ENCODE results near the gene CTBP2. TPM values are rescaled to one million over a fixed set of nuclear protein-coding genes. Genes with fewer than 3 reads are reported as not detected.

The CTBP2 gene
- polyA plus RNA-seq, result 64.4 to 116 TPM (median 76.0 TPM) in 3 replicates
- polyA plus RNA-seq (2011; ENCODE audit: low read depth), result 23.8 TPM
- polyA plus RNA-seq (2011; cell fraction: cytosol; rRNA removed), result 65.8 and 80.6 TPM in 2 replicates
- 92.7 and 95.9 TPM in 2 replicates for polyA plus RNA-seq (2011; cell fraction: nucleus; rRNA removed)
- polyA plus RNA-seq (2012; ENCODE audit: low replicate concordance), result 37.8 and 86.0 TPM in 2 replicates
- polyA minus RNA-seq, result 78.7 to 223 TPM (median 113 TPM) in 3 replicates
- 139 TPM for polyA minus RNA-seq (2011; cell fraction: cytosol; rRNA and poly(A)+ RNA removed)
- polyA minus RNA-seq (2011; cell fraction: nucleus; rRNA and poly(A)+ RNA removed), result 72.5 and 86.6 TPM in 2 replicates

DNA sequence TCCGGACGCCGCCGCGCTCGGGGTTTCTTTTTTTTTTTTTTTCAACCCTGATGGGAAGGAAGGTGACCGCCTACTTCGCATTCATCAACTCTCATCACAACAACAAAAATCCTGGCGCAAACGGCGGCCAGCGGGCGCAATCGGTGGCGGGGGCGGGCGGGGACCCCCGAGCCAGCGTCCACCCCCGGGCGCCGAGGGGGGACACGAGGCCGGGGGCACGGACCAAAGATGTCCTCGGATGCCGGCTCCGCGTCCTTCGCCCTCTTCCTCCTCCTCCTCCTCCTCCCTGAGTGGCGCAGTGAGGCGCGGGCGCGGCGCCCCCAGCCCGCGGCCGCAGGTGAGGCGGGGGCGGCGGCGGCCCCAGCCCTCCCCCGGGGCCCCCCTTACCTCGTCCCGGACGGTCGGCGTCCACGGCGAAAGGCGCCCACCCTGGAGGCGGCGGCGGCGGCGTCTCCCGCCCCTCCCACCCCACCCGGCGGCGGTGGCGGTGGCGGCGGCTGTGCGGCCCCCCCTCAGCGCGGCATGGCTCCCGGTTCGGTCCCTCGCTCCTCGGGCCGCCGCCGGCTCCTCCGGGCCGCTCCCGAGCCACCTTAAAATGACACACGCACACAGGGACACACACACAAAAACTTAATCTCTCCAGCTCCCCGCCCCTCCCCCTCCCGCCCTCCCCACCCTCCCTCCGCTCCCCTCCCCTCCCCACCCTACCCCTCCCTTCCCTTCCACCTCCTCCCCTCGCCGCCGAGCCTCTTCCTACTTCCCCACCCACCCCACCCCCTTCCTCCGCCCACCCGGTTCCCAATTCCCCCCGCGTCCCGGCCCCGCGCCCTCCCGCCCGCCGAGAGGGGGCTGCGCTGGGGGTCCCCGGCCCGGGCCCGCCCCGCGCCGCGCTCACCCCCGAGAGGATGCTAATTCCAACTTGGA, at the start of gene CTBP2:
TSS of gene CTBP2 (minus strand) at position 632 of the 924 bp plus-strand sequence.
- peak within 1 kb of the TSS; percentile 69 to 74 (median 73) for H3K4me3 ChIP-seq (ENCODE audit: control insufficient read depth in 2 of 3, extremely low read depth in 1 of 3, insufficient read depth in 2 of 3, low read depth in 1 of 3, low read length in 3 of 3)
- peak within 1 kb of the TSS; percentile 27 for H2AFZ ChIP-seq (ENCODE audit: control insufficient read depth, low read length)
- H3K4me1 ChIP-seq (ENCODE audit: control insufficient read depth, extremely low read depth, insufficient read depth, low read length), result peaks cover 20% of the 10 kb centered on the region
- DNase-seq (ENCODE audit: low read depth, low spot score) (no peak), FAIRE-seq (no peak)
- H3K9me1 ChIP-seq (ENCODE audit: control insufficient read depth, extremely low read depth, insufficient read depth, low read length), result no peaks in the 10 kb centered on the region
- H3K27ac ChIP-seq (ENCODE audit: control insufficient read depth, insufficient read depth, low read length), result peak within 1 kb of the TSS; percentile 75
- no peaks in the 10 kb centered on the region for H3K36me3 ChIP-seq (ENCODE audit: control insufficient read depth in 2 of 2, extremely low read depth in 1 of 2, insufficient read depth in 2 of 2, low read length in 2 of 2)
- dilution Hi-C loops (cut with MboI; ENCODE audit: extremely low pct_ligation_motif_present, low sequenced_read_pairs), result no loop called here
- H3K27me3 ChIP-seq (ENCODE audit: control insufficient read depth, extremely low read depth, insufficient read depth, low read length), result no peaks in the 10 kb centered on the region
- no peaks in the 10 kb centered on the region for H4K20me1 ChIP-seq (ENCODE audit: control insufficient read depth, extremely low read depth, insufficient read depth, low read length)
- H3K79me2 ChIP-seq (ENCODE audit: control insufficient read depth, insufficient read depth, low read length), result peaks cover 44% of the 10 kb centered on the region
- peak within 1 kb of the TSS; percentile 81 for H3K9ac ChIP-seq (ENCODE audit: control insufficient read depth, extremely low read depth, insufficient read depth, low read length)
- H3K4me2 ChIP-seq (ENCODE audit: control insufficient read depth, extremely low read depth, insufficient read depth, low read depth, low read length), result peak within 1 kb of the TSS; percentile 63
- TF ChIP-seq EZH2 (IDR thresholded peaks at IDR 0.05; ENCODE audit: low read length), result no peak
- TF ChIP-seq, protein P1, sequence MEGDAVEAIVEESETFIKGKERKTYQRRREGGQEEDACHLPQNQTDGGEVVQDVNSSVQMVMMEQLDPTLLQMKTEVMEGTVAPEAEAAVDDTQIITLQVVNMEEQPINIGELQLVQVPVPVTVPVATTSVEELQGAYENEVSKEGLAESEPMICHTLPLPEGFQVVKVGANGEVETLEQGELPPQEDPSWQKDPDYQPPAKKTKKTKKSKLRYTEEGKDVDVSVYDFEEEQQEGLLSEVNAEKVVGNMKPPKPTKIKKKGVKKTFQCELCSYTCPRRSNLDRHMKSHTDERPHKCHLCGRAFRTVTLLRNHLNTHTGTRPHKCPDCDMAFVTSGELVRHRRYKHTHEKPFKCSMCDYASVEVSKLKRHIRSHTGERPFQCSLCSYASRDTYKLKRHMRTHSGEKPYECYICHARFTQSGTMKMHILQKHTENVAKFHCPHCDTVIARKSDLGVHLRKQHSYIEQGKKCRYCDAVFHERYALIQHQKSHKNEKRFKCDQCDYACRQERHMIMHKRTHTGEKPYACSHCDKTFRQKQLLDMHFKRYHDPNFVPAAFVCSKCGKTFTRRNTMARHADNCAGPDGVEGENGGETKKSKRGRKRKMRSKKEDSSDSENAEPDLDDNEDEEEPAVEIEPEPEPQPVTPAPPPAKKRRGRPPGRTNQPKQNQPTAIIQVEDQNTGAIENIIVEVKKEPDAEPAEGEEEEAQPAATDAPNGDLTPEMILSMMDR (optimal IDR thresholded peaks at IDR 0.05 in 1 of 3, IDR thresholded peaks at IDR 0.05 in 1 of 3, conservative IDR thresholded peaks at IDR 0.05 in 1 of 3; ENCODE audit: extremely low read depth in 1 of 3, insufficient read depth in 2 of 3, low read length in 3 of 3), result no peak
- no peaks in the 10 kb centered on the region for H3K9me3 ChIP-seq (ENCODE audit: control insufficient read depth, low read depth, low read length)

DNA sequence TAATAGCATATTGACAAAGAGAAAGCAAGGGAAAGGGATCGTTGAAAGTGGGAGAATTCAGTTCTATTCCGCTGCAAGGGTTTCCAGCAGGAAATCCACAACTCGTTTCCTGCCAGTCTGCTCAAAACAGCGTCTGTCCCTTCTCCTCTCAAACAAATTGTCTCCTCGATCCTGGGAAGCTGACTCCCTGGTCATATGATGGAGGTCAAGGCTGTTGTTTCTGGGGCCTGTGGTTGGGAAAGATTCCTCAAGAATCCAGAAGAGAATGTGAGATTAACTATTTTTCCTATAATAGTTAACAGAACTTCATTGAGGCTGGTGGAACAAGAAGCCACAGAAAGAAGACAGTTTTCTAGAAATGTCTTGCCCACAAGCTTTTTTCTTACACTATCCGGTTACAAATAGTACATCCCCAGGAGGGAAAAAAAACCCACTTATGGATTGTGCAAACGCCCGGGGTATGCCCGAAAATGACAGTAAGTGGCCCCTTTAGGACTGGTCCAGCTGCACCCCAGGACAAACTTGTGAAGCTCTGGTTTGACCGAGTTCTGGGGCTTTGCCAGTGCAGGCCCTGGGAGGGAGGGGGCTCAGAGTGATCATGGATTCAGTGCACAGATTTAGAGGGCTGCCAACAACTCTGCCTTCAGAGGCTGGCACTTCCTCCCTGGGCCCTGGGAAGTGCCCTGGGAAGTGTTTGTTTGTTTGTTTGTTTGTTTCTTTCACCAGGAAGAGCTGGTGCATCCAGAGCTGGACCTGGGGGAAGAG, 49.4 kb upstream of the CTBP2 start:
- Histone ChIP-seq H3K27me3 (ENCODE audit: control insufficient read depth, extremely low read depth, insufficient read depth, low read length) (no peaks in the 10 kb centered on the region), H3K79me2 (ENCODE audit: control insufficient read depth, insufficient read depth, low read length) (no peaks in the 10 kb centered on the region), H3K9ac (ENCODE audit: control insufficient read depth, extremely low read depth, insufficient read depth, low read length) (no peak overlapping the region), H3K27ac (ENCODE audit: control insufficient read depth, insufficient read depth, low read length) (no peak overlapping the region), H3K4me1 (ENCODE audit: control insufficient read depth, extremely low read depth, insufficient read depth, low read length) (peaks cover 8% of the 10 kb centered on the region), H3K9me1 (ENCODE audit: control insufficient read depth, extremely low read depth, insufficient read depth, low read length) (no peaks in the 10 kb centered on the region), H3K36me3 (ENCODE audit: control insufficient read depth in 2 of 2, extremely low read depth in 1 of 2, insufficient read depth in 2 of 2, low read length in 2 of 2) (no peaks in the 10 kb centered on the region), H3K4me3 (ENCODE audit: control insufficient read depth in 2 of 3, extremely low read depth in 1 of 3, insufficient read depth in 2 of 3, low read depth in 1 of 3, low read length in 3 of 3) (no peak overlapping the region), H3K4me2 (ENCODE audit: control insufficient read depth, extremely low read depth, insufficient read depth, low read depth, low read length) (peak overlapping the region; percentile 46), H4K20me1 (ENCODE audit: control insufficient read depth, extremely low read depth, insufficient read depth, low read length) (no peaks in the 10 kb centered on the region), H3K9me3 (ENCODE audit: control insufficient read depth, low read depth, low read length) (no peaks in the 10 kb centered on the region), H2AFZ (ENCODE audit: control insufficient read depth, low read length) (peak overlapping the region; percentile 32)
- TF ChIP-seq, protein P1 (optimal IDR thresholded peaks at IDR 0.05 in 1 of 3, IDR thresholded peaks at IDR 0.05 in 1 of 3, conservative IDR thresholded peaks at IDR 0.05 in 1 of 3; ENCODE audit: extremely low read depth in 1 of 3, insufficient read depth in 2 of 3, low read length in 3 of 3), result no peak
- TF ChIP-seq EZH2 (IDR thresholded peaks at IDR 0.05; ENCODE audit: low read length), result no peak
- dilution Hi-C loops (cut with MboI; ENCODE audit: extremely low pct_ligation_motif_present, low sequenced_read_pairs), result no loop called here
- FAIRE-seq (no peak), DNase-seq (ENCODE audit: low read depth, low spot score) (no peak)

Measured in keratinocyte (primary cell).